Motor neuron (in vitro differentiated cells): Measurements from ENCODE around the gene CAMTA1. TPM values are rescaled to one million over a fixed set of nuclear protein-coding genes. Genes with fewer than 3 reads are reported as not detected.

ENCODE experiments used
- ATAC-seq, 8 experiments: fragments of 200-7000 bp; cut with Tn5 transposase; replicated peaks in 6 of 8; 2 replicates each; pipeline ENCODE4 v1.8.0; 2021; ENCODE audit warnings: mild to moderate bottlenecking in 8 of 8, moderate library complexity in 8 of 8
- H3K27ac ChIP-seq, 2 donors: fragments of 250-450 bp; sonication (Bioruptor Pico); 2 replicates each; pipeline ENCODE4 v1.9.0; 2021; ENCODE audit warnings: antibody characterized with exemption in 2 of 2, mild to moderate bottlenecking in 2 of 2, moderate library complexity in 1 of 2
- H3K4me1 ChIP-seq, 2 donors: fragments of 250-450 bp; sonication (Bioruptor Pico); replicated peaks in 1 of 2; 2 replicates each; pipeline ENCODE4 v1.6.1; 2021; ENCODE audit warnings: antibody characterized with exemption in 2 of 2, mild to moderate bottlenecking in 2 of 2, moderate library complexity in 1 of 2
- H3K4me3 ChIP-seq, 5 donors: fragments of 250-450 bp; sonication (Bioruptor Pico); 2 replicates each; pipeline ENCODE4 v1.9.0; 2021; ENCODE audit warnings: antibody characterized with exemption in 5 of 5, mild to moderate bottlenecking in 5 of 5, moderate library complexity in 4 of 5
- WGBS, 10 experiments: fragments of 450-650 bp; shearing (Covaris generic); methylation state at CpG; one replicate each; pipeline ENCODE4 v1.0.0; 2022; 5-methylcytosine and 5-hydroxymethylcytosine counted together
- in situ Hi-C, 9 experiments: fragments of 400-800 bp; cut with MboI; loops; one replicate each; pipeline ENCODE4 v1.15.0; 2021; ENCODE audit warnings: low sequenced_read_pairs in 9 of 9, low pct_unique_long_range_greater_than_20kb in 2 of 9; ENCODE audit not compliant: unreplicated experiment in 9 of 9
- total RNA-seq, 8 experiments: library from RNA; unstranded; fragments of 300-600 nt; gene quantifications; 2 replicates each; pipeline versions ENCODE4 v1.2.3 to v1.2.4, GENCODE V29; 2022

CAMTA1 gene
- total RNA-seq, 8 experiments from 2014 or later, result 38.5 to 145 (median 77.6) TPM

- Histone ChIP-seq H3K4me1 (peaks cover 32 to 43% of the 10 kb centered on the region in 2 donors), H3K4me3 (no peak overlapping the region), H3K27ac (peak overlapping the region; percentile 26 to 63)
- peak in 1 of 8 experiments; percentile 7 for ATAC-seq
- 40 to 100% (median 83%) methylated on average over 1 to 10 of the region's 12 CpGs; no CpG with 5 or more reads in 5 of the 10 experiments for WGBS, 10 experiments
- in situ Hi-C loops, result no loop called here
Measured at GRCh38 chr1:7464736-7465135, 679.5 kb downstream of the CAMTA1 start.

GRCh38 chr1:7467476-7468175 is 682.4 kb downstream of the CAMTA1 start:
- 84 to 100% (median 95%) methylated on average over 2 to 19 of the region's 27 CpGs; no CpG with 5 or more reads in 1 of the 10 experiments for WGBS, 10 experiments
- H3K4me3 ChIP-seq, result no peak overlapping the region
- in situ Hi-C loops, result no loop called here
- no peak for ATAC-seq
- H3K4me1 ChIP-seq, result peaks cover 32 to 46% of the 10 kb centered on the region in 2 donors
- no peak overlapping the region for H3K27ac ChIP-seq

- Histone ChIP-seq H3K27ac (no peak overlapping the region), H3K4me1 (peaks cover 34 to 46% of the 10 kb centered on the region in 2 donors), H3K4me3 (no peak overlapping the region)
- no peak for ATAC-seq
- in situ Hi-C loops, result no loop called here
- WGBS, 10 experiments, result 17 to 100% (median 82%) methylated on average over 1 to 9 of the region's 9 CpGs; no CpG with 5 or more reads in 4 of the 10 experiments
Measured at GRCh38 chr1:7468248-7468647, 683.0 kb downstream of the CAMTA1 start.

GRCh38 chr1:7469255-7469938 is 684.1 kb downstream of the CAMTA1 start:
- H3K4me1 ChIP-seq, result peaks cover 28 to 36% of the 10 kb centered on the region in 2 donors
- H3K4me3 ChIP-seq, result no peak overlapping the region
- peak in 5 of 8 experiments; percentile 32 to 46 (median 42) for ATAC-seq
- in situ Hi-C loops, result no loop called here
- no peak overlapping the region for H3K27ac ChIP-seq
- 0 to 94% (median 80%) methylated on average over 1 to 9 of the region's 13 CpGs; no CpG with 5 or more reads in 3 of the 10 experiments for WGBS, 10 experiments

GRCh38 chr1:7470904-7471638 is 685.8 kb downstream of the CAMTA1 start:
- H3K27ac ChIP-seq, result no peak overlapping the region
- 3 to 97% (median 84%) methylated on average over 3 to 12 of the region's 12 CpGs; no CpG with 5 or more reads in 4 of the 10 experiments for WGBS, 10 experiments
- H3K4me3 ChIP-seq, result no peak overlapping the region
- in situ Hi-C loops, result no loop called here
- peak; percentile 31 to 92 (median 63) for ATAC-seq
- peaks cover 21 to 22% of the 10 kb centered on the region in 2 donors for H3K4me1 ChIP-seq

GRCh38 chr1:7471836-7472235 is 686.6 kb downstream of the CAMTA1 start:
- ATAC-seq, result peak in 5 of 8 experiments; percentile 45 to 55 (median 49)
- 18 to 73% (median 45%) methylated on average over 1 to 11 of the region's 14 CpGs; no CpG with 5 or more reads in 3 of the 10 experiments for WGBS, 10 experiments
- in situ Hi-C loops, result no loop called here
- no peak overlapping the region for H3K4me3 ChIP-seq
- peaks cover 27% of the 10 kb centered on the region in 2 donors for H3K4me1 ChIP-seq
- no peak overlapping the region for H3K27ac ChIP-seq

- no peak for ATAC-seq
- 60 to 100% (median 86%) methylated on average over 1 to 9 of the region's 13 CpGs; no CpG with 5 or more reads in 4 of the 10 experiments for WGBS, 10 experiments
- Histone ChIP-seq H3K4me1 (peaks cover 43% of the 10 kb centered on the region in 2 donors), H3K4me3 (no peak overlapping the region), H3K27ac (no peak overlapping the region)
- in situ Hi-C loops, result no loop called here
Measured at GRCh38 chr1:7473223-7474142, 688.2 kb downstream of the CAMTA1 start.

GRCh38 chr1:7474143-7474490 is 688.9 kb downstream of the CAMTA1 start:
- Histone ChIP-seq H3K27ac (no peak overlapping the region), H3K4me1 (peaks cover 48 to 49% of the 10 kb centered on the region in 2 donors), H3K4me3 (no peak overlapping the region)
- in situ Hi-C loops, result no loop called here
- 52 to 100% (median 69%) methylated on average over 1 to 3 of the region's 3 CpGs; no CpG with 5 or more reads in 4 of the 10 experiments for WGBS, 10 experiments
- ATAC-seq, result no peak

GRCh38 chr1:7474786-7475502 is 689.7 kb downstream of the CAMTA1 start:
- ATAC-seq, result no peak
- 79 to 100% (median 93%) methylated on average over 1 to 12 of the region's 13 CpGs; no CpG with 5 or more reads in 1 of the 10 experiments for WGBS, 10 experiments
- in situ Hi-C loops, result loop anchor here in 1 of 9 experiments (25.0 kb wide), 1 partner anchor 88 kb away; no protein-coding TSS in a partner anchor
- Histone ChIP-seq H3K4me3 (no peak overlapping the region), H3K4me1 (peaks cover 42 to 46% of the 10 kb centered on the region in 2 donors), H3K27ac (no peak overlapping the region)

GRCh38 chr1:7475691-7476090 is 690.4 kb downstream of the CAMTA1 start:
- Histone ChIP-seq H3K4me3 (no peak overlapping the region), H3K27ac (no peak overlapping the region), H3K4me1 (peaks cover 42 to 46% of the 10 kb centered on the region in 2 donors)
- 0 to 95% (median 80%) methylated on average over 1 to 5 of the region's 5 CpGs; no CpG with 5 or more reads in 3 of the 10 experiments for WGBS, 10 experiments
- in situ Hi-C loops, result loop anchor here in 1 of 9 experiments (25.0 kb wide), 1 partner anchor 88 kb away; no protein-coding TSS in a partner anchor
- ATAC-seq, result no peak

- in situ Hi-C loops, result loop anchor here in 1 of 9 experiments (25.0 kb wide), 1 partner anchor 89 kb away; no protein-coding TSS in a partner anchor
- no peak overlapping the region for H3K4me3 ChIP-seq
- ATAC-seq, result no peak
- no peak overlapping the region for H3K27ac ChIP-seq
- peaks cover 35 to 40% of the 10 kb centered on the region in 2 donors for H3K4me1 ChIP-seq
- 60 to 100% (median 100%) methylated on average over 1 to 2 of the region's 2 CpGs; no CpG with 5 or more reads in 7 of the 10 experiments for WGBS, 10 experiments
Measured at GRCh38 chr1:7476402-7476801, 691.1 kb downstream of the CAMTA1 start.
